NCI-H2227 (cell line): ENCODE measurements around the gene HNRNPU.

Experiments used
- DNase-seq: peaks from one replicate; lab custom pipeline; 2025; ENCODE audit not compliant: unreplicated experiment; lab: John Stamatoyannopoulos, UW

The HNRNPU gene

DNA sequence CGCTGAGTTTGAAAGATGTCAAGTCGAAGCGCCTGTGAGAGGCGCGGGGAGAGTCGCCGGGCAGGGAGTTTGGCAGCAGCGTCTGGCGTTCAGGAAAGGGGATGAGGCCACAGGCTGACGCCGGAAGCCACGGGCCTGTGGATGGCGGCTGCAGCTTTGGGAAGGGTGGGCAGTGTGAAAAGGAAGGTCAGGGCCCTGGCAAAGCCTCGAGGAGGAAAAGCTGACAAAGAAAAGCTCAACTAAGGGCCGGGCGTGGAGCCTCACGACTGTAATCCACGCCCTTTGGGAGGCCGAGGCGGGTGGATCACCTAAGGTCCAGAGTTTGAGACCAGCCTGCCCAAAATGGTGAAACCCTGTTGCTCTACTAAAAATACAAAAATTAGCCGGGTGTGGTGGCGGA lies 54.1 kb downstream of the HNRNPU start:
- no peak for DNase-seq

DNA sequence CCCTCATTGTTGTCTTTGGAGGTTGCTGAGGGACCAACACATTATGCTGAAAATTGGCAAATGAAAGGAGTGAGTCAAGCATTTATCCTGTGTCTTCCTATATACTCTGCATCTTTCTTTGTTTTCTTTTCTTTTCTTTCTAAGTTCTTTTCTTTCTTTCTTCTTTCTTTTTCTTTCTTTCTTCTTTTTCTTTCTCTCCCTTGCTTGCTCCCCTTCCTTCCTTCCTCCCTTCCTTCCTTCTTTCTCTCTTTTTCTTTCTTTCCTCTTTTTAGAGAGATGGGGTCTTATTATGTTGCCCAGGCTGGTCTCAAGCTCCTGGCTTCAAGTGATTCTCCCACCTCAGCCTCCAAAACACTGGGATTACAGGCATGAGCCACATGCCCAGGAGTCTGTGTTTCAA lies 57.2 kb downstream of the HNRNPU start:
- no peak for DNase-seq

DNA sequence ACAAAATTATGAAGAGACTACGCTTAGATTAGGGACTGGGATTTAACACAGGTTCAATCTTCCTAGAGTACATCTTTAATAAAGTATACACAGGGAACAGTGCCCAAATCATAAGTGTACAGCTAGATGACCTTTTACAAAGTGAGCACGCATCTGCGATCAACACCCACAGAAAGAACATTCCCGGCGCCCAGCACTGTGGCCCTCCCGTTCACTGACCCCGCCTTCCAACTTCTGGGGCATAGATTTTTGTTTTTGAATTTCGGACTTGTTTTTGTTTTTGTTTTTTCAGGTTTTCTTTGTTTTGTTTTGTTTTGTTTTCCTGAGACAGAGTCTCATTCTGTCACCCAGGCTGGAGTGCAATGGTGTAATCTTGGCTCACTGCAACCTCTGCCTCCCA lies 59.5 kb downstream of the HNRNPU start:
- no peak for DNase-seq

DNA sequence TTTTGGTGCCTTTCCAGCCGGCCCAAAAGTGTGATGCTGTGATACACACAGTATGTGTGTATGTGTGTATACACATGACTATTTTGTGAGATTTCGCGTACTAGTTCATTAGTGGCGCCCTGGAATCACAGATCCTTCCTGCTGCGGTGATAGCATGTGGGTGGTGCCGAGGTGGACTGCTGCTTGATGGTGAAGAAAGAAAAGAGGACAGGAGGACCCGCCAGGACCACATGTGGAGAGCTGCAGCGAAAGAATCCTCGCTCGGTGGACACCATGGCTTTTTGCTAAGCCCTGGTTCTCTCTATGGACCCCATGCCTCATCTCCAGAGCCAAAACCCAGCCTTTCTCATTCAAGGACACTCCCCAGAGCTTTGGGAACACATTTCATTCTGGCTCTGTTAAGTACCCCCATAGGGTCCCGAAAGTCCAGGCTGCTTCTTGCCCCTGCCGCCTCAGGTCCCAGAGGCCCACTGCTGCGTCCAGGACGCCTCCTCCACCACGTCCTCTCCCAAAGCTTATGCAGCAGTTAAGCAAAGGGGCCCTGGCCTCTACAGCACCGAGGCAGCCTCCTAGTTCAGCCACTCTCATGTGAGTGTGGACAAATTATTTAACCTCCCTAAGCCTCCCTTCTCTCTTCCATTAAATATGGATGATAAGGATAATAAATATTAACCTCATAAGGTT lies 61.6 kb downstream of the HNRNPU start:
- DNase-seq, result no peak

DNA sequence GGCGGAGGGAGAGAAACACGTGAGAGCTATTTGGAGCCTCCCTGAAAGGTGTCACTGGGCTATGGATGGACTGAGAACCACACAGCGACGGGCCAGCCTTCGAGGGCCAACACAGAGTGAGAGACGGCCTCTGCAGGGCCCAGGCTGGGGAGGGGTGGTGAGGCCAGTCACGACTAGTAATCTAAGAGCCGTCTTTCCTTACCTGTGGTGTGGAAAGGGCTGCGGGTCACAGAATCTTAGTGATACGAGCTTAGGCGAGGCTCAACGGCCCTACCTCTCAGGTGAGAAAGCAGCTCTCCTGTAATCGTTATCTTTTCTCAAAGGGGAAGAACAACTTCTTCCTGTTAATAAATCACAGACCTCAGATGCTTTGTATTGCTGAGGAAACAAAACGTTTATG lies 62.3 kb downstream of the HNRNPU start:
- DNase-seq, result no peak

DNA sequence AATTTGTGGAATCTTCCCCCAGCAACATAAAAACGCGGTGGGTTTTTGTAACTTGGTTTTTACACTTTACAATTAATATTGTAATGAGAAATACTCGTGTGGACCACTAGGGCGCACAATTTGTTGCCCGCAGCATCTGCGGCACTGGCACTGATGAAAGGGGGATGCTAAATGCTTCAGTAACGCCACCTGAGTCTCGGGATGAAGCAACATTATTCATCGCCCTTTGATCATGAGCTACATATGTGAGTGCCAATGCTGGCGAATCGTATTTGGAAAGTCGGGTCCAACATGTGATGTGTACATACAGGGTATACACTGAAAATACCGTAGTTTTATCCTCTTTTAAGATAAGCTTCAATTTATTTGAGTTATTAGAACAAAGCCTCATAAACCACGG lies 63.1 kb downstream of the HNRNPU start:
- DNase-seq, result no peak

DNA sequence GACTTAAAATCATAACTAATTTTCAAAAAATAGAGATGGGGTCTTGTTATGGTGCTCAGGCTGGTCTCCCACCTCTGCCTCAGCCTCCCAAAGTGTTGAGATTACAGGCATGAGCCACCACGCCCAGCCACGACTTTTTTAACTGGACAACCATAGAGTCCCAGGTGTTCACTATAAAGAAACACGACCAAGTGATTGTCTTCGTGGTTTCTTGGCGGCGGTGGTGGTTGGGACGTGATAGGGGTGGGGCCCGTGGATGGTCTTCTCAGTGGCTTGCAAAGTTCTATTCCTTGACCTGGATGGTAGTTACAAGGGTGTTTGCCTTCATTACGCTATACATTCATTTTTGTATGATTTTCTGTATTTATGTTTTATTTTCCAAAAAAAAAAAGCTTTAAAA lies 63.5 kb downstream of the HNRNPU start:
- no peak for DNase-seq
